ENCODE results near the gene ERGIC1.
A peak's percentile ranks its signal among the peaks of the same experiment; 100 is the strongest.

The ERGIC1 gene

DNA sequence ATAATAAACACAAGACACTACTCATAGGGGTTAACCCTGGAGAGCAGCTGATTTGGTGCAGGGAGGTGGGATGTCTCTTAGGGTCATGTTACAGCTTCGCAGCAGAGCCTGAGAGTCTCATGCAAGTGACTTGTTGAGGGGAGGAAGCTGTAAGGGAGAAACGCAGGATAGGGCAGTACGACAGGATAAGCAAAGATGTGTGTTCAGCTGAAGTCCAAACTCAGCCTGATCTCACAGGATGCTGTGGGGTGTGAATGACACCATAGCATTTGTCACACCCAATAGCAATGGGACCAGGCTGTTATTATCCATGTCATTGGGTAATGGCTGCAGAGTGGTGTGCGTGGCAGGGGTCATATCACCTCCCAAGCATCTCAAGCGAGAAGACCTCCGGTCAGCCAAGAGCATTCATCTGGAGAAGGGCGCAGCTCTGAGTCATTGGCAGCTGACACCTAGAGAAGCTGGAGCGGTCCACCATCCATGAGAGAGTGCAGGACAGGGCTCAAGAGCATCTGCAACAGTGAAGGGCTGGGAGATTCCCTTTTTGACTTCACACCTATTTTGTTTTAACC is 76.0 kb downstream of the ERGIC1 start:
- TF ChIP-seq, protein P1, sequence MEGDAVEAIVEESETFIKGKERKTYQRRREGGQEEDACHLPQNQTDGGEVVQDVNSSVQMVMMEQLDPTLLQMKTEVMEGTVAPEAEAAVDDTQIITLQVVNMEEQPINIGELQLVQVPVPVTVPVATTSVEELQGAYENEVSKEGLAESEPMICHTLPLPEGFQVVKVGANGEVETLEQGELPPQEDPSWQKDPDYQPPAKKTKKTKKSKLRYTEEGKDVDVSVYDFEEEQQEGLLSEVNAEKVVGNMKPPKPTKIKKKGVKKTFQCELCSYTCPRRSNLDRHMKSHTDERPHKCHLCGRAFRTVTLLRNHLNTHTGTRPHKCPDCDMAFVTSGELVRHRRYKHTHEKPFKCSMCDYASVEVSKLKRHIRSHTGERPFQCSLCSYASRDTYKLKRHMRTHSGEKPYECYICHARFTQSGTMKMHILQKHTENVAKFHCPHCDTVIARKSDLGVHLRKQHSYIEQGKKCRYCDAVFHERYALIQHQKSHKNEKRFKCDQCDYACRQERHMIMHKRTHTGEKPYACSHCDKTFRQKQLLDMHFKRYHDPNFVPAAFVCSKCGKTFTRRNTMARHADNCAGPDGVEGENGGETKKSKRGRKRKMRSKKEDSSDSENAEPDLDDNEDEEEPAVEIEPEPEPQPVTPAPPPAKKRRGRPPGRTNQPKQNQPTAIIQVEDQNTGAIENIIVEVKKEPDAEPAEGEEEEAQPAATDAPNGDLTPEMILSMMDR (conservative IDR thresholded peaks at IDR 0.05), result no peak
- H3K27ac ChIP-seq, result no peak overlapping the region

DNA sequence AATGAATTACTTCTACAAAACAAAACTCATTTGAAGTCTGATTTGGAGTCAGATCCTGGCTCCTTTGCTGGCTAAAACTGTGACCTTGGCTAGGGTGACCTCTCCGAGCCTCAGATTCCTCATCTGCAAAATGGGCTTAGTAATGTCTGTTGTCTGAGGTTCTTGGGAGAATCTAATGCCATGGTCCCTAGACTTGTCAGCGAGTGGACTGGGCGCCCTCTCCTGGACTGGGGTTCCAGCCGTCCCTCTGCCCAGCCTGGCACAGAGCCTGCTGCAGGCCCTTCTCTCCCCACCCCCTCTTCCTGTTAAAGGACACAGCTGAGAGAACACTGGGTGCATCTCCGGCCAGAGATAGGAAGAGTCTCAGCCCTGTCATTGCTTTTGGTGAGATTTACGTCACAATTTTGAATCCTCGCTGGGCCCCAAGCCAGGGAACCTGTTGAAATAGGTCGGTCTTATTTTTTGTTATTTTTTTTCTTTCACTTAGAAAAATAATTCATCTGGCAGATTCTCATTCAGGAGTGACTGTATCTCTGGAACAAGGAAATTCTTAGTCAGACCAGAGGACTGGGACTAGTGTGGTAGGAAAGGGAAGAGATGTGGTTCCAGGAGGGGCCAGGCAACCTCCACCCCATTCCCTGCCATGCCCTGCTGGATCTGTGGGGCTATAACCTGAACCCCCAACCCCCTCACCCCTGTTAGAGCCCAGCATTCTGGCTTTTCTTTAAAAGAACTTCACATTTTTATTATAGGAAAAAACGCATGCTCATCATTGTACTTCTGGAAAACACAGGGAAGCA is 77.0 kb downstream of the ERGIC1 start:
- TF ChIP-seq, protein P1 (conservative IDR thresholded peaks at IDR 0.05), result peak; percentile 45
- H3K27ac ChIP-seq, result no peak overlapping the region

DNA sequence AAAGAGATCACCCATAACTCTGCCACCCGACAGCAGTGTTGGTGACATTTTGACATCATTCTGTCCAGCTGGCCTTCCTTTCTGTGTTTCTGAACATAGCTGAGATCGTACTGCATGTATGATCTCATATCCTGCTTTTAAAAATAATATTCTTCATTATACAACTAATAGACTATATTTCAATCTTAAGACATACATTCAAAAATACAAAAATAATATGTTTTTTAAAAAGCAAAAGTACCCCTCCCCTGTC is 77.5 kb downstream of the ERGIC1 start:
- H3K27ac ChIP-seq, result no peak overlapping the region
- TF ChIP-seq, protein P1 (conservative IDR thresholded peaks at IDR 0.05), result no peak

DNA sequence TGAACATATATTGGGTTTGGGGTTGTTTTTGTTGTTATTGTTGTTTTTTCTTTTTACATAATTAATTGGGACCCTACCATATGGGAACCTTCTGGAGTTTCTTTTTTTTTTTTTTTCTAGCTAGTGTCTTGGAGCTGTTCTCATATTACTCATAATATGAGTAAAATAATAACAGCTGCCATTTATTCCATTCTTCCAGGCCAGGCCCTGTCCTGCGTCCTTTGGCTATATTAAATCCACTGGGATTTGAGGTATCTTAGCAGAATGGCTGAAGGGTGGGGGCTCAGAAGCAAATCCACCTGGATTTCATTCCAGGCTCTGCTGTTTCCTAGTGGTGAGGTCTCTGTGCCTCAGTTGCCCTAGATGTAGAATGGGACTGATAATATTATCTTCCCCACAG is 77.9 kb downstream of the ERGIC1 start:
- H3K27ac ChIP-seq, result no peak overlapping the region
- TF ChIP-seq, protein P1 (conservative IDR thresholded peaks at IDR 0.05), result no peak

DNA sequence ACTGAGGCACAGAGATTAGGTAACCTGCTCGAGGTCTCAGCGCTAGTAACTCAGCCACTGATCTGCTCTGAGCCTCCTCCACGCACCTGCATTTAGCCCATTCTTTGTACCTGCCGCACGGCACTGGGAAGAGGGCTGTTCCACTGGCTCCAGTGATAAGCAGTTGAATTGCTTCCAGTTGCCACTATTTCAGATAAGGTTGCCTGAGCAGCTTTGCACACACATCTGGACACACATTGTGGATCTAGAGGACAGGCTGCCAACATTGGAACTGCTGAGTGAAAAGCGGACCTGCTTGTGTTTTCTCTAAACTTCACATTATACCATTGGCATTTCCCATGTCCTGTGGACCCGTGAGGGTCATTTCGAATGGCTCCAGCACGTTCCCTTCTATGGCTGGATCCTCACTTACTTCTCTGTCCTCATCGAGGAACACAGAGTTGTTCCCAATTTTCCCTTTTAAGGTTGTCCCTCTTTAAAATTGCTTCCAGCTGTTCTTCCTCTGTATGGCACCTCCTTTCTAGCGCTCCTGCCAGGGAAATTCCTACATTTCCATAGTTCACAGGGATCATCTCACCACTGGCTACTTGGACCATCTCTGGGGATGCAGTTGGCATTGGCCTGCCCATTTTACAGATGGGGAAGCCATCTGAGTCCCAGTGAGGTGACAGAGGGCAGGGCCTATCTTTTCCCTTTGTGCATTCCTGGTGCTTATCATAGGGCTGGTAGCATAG is 79.2 kb downstream of the ERGIC1 start:
- TF ChIP-seq, protein P1 (conservative IDR thresholded peaks at IDR 0.05), result no peak

DNA sequence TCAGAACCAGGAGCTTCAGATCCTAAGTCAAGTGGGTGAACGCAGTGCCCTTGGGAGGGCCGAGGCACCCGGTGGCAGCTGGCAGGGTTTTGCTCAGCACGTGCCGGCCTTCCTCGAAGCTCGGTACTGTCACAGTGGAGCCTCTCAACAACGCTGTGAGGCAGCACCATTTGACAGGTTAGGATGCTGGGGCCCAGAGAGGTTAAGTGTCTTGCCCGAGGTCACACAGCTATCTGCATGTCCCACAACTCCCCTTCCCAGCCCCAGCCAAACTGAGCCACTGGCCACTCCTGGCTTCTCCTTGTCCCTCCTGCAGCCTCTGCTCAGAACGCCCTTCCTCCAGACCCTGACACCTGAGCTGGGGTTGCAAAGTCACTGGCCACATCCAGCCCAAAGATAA is 81.5 kb downstream of the ERGIC1 start:
- TF ChIP-seq, protein P1 (conservative IDR thresholded peaks at IDR 0.05), result no peak

More for the DNA sequence above, 79.2 kb downstream of the ERGIC1 start:
- H3K27ac ChIP-seq, result no peak overlapping the region

More for the DNA sequence above, 81.5 kb downstream of the ERGIC1 start:
- H3K27ac ChIP-seq, result no peak overlapping the region

Data from VCaP (cell line).